Right cardiac atrium (tissue), 5 donors: Measurements from ENCODE around the gene PDSS2. TPM values are rescaled to one million over a fixed set of nuclear protein-coding genes. Genes with fewer than 3 reads are reported as not detected.
"Not testable (repeated sequence)": the region's sequence is repeated elsewhere in the genome, so short reads cannot be mapped to it uniquely, and the experiment has no call there.

Experiments
- ATAC-seq, 2 donors: fragments of 200-7000 bp; cut with Tn5 transposase; one replicate each; pipeline versions ENCODE4 v1.8.0 to v1.9.1; 2020; ENCODE audit warnings: moderate library complexity in 2 of 2, mild to moderate bottlenecking in 1 of 2
- DNase-seq, 3 donors: peaks; one replicate each; pipeline ENCODE4 v3.0.0-alpha.2; 2020
- H3K27ac ChIP-seq: one replicate; pipeline ENCODE4 v1.5.1; 2013; ENCODE audit warnings: mild to moderate bottlenecking, low read length, control low read depth, moderate library complexity
- H3K27me3 ChIP-seq: one replicate; pipeline ENCODE4 v1.6.1; 2013; ENCODE audit not compliant: control insufficient read depth, insufficient read depth
- H3K4me1 ChIP-seq: one replicate; pipeline ENCODE4 v1.6.1; 2013; ENCODE audit warnings: low read length; ENCODE audit not compliant: control insufficient read depth, insufficient read depth
- H3K4me3 ChIP-seq: one replicate; pipeline ENCODE4 v1.5.1; 2013; ENCODE audit warnings: low read length, control low read depth
- H3K9me3 ChIP-seq: one replicate; pipeline ENCODE4 v1.6.1; 2013; ENCODE audit warnings: low read length; ENCODE audit not compliant: control insufficient read depth
- WGBS: extraction: QIAGEN DNeasy Blood & Tissue Kit; methylation state at CpG from one replicate; pipeline ENCODE4 v1.1.7; 2013; 5-methylcytosine and 5-hydroxymethylcytosine counted together
- intact Hi-C, 4 donors: fragments of 100-400 bp; cut with DNase I; formaldehyde crosslinking; loops; one replicate each; pipeline versions ENCODE4 v1.11.0 to v1.14.0; 2022 to 2023
- polyA plus RNA-seq: library from polyadenylated mRNA; stranded (reverse); fragments of 200-250 nt; gene quantifications from one replicate; pipeline ENCODE4 v1.2.3, GENCODE V29; 2013
- total RNA-seq, 4 donors: library from RNA; stranded (reverse); fragmentation: NEBNext Ultra II Directional; extraction: Animal tissue kit (Norgen Biotek cat#: 25700); gene quantifications; one replicate each; pipeline ENCODE4 v1.2.1, GENCODE V29; 2021
- donor health status: healthy with polysubstance abuse.
- donor health status: DM: no; HTN: yes; CAD: no.
- donor health status: DM: no; HTN: no; CAD: no.
- donor health status: DM: no; HTN: yes; CAD: no; lungs with severe emphysema.
- donor health status: DM: yes; HTN: yes; CAD: no.

The PDSS2 gene
- total and polyA plus RNA-seq, 5 donors = 10.0 to 15.5 (median 13.6) TPM

- Histone ChIP-seq H3K4me1 (no peaks in the 10 kb centered on the region), H3K27ac (no peak overlapping the region), H3K9me3 (no peaks in the 10 kb centered on the region), H3K27me3 (no peaks in the 10 kb centered on the region), H3K4me3 (no peak overlapping the region)
- peak; percentile 41 to 54 for ATAC-seq
- intact Hi-C loops = no loop called here
- no peak for DNase-seq
- WGBS = 72% methylated on average over 9 of the region's 9 CpGs
Measured at GRCh38 chr6:107185391-107185970, 273.9 kb downstream of the PDSS2 start.

GRCh38 chr6:107184435-107184834 lies 274.9 kb downstream of the PDSS2 start:
- 70% methylated on average over 1 of the region's 1 CpG for WGBS

GRCh38 chr6:107180099-107180498 lies 279.3 kb downstream of the PDSS2 start:
- no peak for DNase-seq
- intact Hi-C loops = no loop called here
- WGBS = 96% methylated on average over 2 of the region's 2 CpGs
- no peaks in the 10 kb centered on the region for H3K27me3 ChIP-seq
- H3K27ac ChIP-seq = no peak overlapping the region
- H3K4me1 ChIP-seq = no peaks in the 10 kb centered on the region
- no peaks in the 10 kb centered on the region for H3K9me3 ChIP-seq
- H3K4me3 ChIP-seq = no peak overlapping the region
- no peak for ATAC-seq

More at GRCh38 chr6:107184435-107184834, 274.9 kb downstream of the PDSS2 start:
- H3K27ac ChIP-seq = no peak overlapping the region
- H3K27me3 ChIP-seq = no peaks in the 10 kb centered on the region
- no peak for ATAC-seq
- no peaks in the 10 kb centered on the region for H3K4me1 ChIP-seq
- DNase-seq = no peak
- intact Hi-C loops = no loop called here
- H3K9me3 ChIP-seq = no peaks in the 10 kb centered on the region
- H3K4me3 ChIP-seq = no peak overlapping the region

GRCh38 chr6:107179004-107179403 lies 280.4 kb downstream of the PDSS2 start:
- intact Hi-C loops = no loop called here
- no peak for DNase-seq
- Histone ChIP-seq H3K4me3 (no peak overlapping the region), H3K9me3 (no peaks in the 10 kb centered on the region), H3K27ac (no peak overlapping the region), H3K4me1 (no peaks in the 10 kb centered on the region), H3K27me3 (no peaks in the 10 kb centered on the region)
- 98% methylated on average over 5 of the region's 5 CpGs for WGBS
- no peak for ATAC-seq

- DNase-seq (no peak), ATAC-seq (no peak)
- H3K9me3 ChIP-seq = no peaks in the 10 kb centered on the region
- no peak overlapping the region for H3K4me3 ChIP-seq
- 79% methylated on average over 3 of the region's 3 CpGs for WGBS
- intact Hi-C loops = no loop called here
- H3K27ac ChIP-seq = no peak overlapping the region
- no peaks in the 10 kb centered on the region for H3K27me3 ChIP-seq
- H3K4me1 ChIP-seq = no peaks in the 10 kb centered on the region
Measured at GRCh38 chr6:107173779-107174178, 285.6 kb downstream of the PDSS2 start.

- H3K9me3 ChIP-seq = no peaks in the 10 kb centered on the region
- H3K27ac ChIP-seq = no peak overlapping the region
- H3K4me1 ChIP-seq = no peaks in the 10 kb centered on the region
- H3K27me3 ChIP-seq = no peaks in the 10 kb centered on the region
- intact Hi-C loops = no loop called here
- H3K4me3 ChIP-seq = no peak overlapping the region
- no peak for ATAC-seq
- 98% methylated on average over 5 of the region's 5 CpGs for WGBS
- no peak for DNase-seq
Measured at GRCh38 chr6:107171513-107171912, 287.9 kb downstream of the PDSS2 start.

- H3K9me3 ChIP-seq, ATAC-seq, intact Hi-C loops, H3K4me3 ChIP-seq, DNase-seq, H3K27ac ChIP-seq, H3K4me1 ChIP-seq, H3K27me3 ChIP-seq: not testable (repeated sequence)
- WGBS = 95% methylated on average over 4 of the region's 5 CpGs
Measured at GRCh38 chr6:107164299-107164698, 295.1 kb downstream of the PDSS2 start.

GRCh38 chr6:107161521-107161920 lies 297.8 kb downstream of the PDSS2 start:
- ATAC-seq = no peak
- no peak overlapping the region for H3K27ac ChIP-seq
- no peaks in the 10 kb centered on the region for H3K9me3 ChIP-seq
- no peak for DNase-seq
- H3K27me3 ChIP-seq = no peaks in the 10 kb centered on the region
- H3K4me3 ChIP-seq = no peak overlapping the region
- intact Hi-C loops = no loop called here
- H3K4me1 ChIP-seq = no peaks in the 10 kb centered on the region
- 91% methylated on average over 3 of the region's 3 CpGs for WGBS

- no peaks in the 10 kb centered on the region for H3K9me3 ChIP-seq
- ATAC-seq (no peak), DNase-seq (no peak)
- H3K27ac ChIP-seq = no peak overlapping the region
- H3K27me3 ChIP-seq = no peaks in the 10 kb centered on the region
- no peaks in the 10 kb centered on the region for H3K4me1 ChIP-seq
- intact Hi-C loops = no loop called here
- WGBS = 74% methylated on average over 2 of the region's 2 CpGs
- no peak overlapping the region for H3K4me3 ChIP-seq
Measured at GRCh38 chr6:107156617-107157016, 302.7 kb downstream of the PDSS2 start.

- Histone ChIP-seq H3K27me3 (no peaks in the 10 kb centered on the region), H3K4me1 (no peaks in the 10 kb centered on the region), H3K9me3 (no peaks in the 10 kb centered on the region), H3K4me3 (no peak overlapping the region), H3K27ac (no peak overlapping the region)
- ATAC-seq (no peak), DNase-seq (no peak)
- intact Hi-C loops = no loop called here
- whole genome bisulfite sequencing = 83% methylated on average over 2 of the region's 2 CpGs
Measured at GRCh38 chr6:107154801-107155160, 304.6 kb downstream of the PDSS2 start.

GRCh38 chr6:107154131-107154800 lies 305.1 kb downstream of the PDSS2 start:
- ATAC-seq = no peak
- H3K4me3 ChIP-seq = no peak overlapping the region
- no peaks in the 10 kb centered on the region for H3K27me3 ChIP-seq
- no peaks in the 10 kb centered on the region for H3K4me1 ChIP-seq
- 69% methylated on average over 12 of the region's 12 CpGs for WGBS
- no peak overlapping the region for H3K27ac ChIP-seq
- intact Hi-C loops = no loop called here
- no peaks in the 10 kb centered on the region for H3K9me3 ChIP-seq
- DNase-seq = no peak
